GM13977 (cell line): ENCODE results near the gene TMEM238L.

Experiments
- DNase-seq: peaks from one replicate; pipeline ENCODE4 v3.0.0; 2012; ENCODE audit warnings: low spot score
- CTCF ChIP-seq: IDR thresholded peaks from 2 replicates; pipeline ENCODE4 v1.5.1; 2012; ENCODE audit warnings: mild to moderate bottlenecking, control low read depth; ENCODE audit not compliant: insufficient read depth; ENCODE audit errors: extremely low read depth, missing control alignments
- in situ Hi-C: fragments of 300-500 bp; cut with MboI; formaldehyde crosslinking; loops from one replicate; pipeline ENCODE4 v1.12.0; 2022; ENCODE audit warnings: low sequenced_read_pairs, low pct_unique_long_range_greater_than_20kb, mixed read lengths, inconsistent platforms; ENCODE audit not compliant: unreplicated experiment

Gene TMEM238L

GRCh38 chr17:10798910-10799309 lies 5.0 kb downstream of the TMEM238L start:
- DNase-seq = no peak
- TF ChIP-seq CTCF = no peak
- in situ Hi-C loops = no loop called here

GRCh38 chr17:10798332-10798749 lies 5.6 kb downstream of the TMEM238L start:
- in situ Hi-C loops = no loop called here
- DNase-seq = no peak
- no peak for TF ChIP-seq CTCF

- in situ Hi-C loops = no loop called here
- no peak for DNase-seq
- TF ChIP-seq CTCF = no peak
Measured at GRCh38 chr17:10797476-10798328, 6.2 kb downstream of the TMEM238L start.

DNA sequence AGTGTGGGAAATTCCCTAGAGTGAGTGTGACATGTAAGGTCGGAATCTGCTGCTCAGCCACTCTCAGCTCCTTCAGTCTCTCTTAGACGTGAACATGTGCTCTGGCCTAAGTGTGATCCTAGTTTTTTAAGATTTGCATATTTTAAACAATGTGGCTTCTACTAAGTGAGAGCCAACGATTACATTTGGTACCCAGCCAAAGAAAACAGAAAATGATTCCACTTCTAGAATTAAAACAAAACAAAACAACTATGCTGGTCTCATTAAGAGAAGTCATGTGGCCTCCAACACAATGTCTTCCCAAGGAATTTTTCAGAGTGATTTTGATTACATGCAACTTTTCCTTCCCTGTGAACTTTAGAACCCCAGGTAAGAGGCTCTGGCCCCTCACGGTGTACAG lies 10.1 kb downstream of the TMEM238L start:
- DNase-seq = no peak
- in situ Hi-C loops = no loop called here
- TF ChIP-seq CTCF = no peak

DNA sequence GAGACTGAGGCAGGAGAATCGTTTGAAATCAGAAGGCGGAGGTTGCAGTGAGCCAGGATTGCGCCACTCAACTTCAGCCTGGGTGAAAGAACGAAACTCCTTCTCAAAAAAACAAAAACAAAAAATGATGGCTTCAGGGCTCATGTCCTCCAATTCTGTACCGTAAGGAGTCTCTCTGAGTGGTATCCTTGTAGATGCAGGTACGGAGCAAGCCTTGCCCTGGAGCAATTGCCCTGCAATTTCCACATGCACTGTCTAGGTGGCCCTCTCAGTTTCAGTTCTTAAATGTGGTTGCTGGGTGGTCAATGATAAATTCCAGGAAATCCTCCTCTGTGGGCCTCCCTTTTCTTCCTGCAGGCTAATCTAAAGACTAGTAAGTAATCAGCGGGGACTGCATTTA lies 10.6 kb downstream of the TMEM238L start:
- in situ Hi-C loops = no loop called here
- DNase-seq = no peak
- no peak for TF ChIP-seq CTCF

DNA sequence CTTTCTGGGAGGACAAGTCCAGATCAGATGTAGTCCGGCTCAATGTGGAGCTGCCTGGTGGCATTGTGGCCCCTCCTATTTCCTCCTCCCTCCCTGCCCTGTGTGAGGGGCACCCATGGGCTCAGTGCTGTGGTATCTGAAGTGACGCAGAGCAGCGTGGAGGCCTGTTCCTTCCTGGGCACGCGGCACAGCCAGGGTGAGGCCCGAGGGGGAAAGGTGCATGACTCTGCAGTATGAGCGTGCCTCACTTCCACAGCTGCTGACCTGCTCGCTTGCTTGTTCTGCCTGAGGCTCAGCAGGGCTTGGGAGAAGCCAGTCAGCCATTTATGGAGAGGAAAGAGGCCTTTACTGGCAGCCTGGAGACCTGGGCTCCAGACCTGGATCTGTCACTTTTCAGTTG lies 11.7 kb downstream of the TMEM238L start:
- DNase-seq = no peak
- no peak for TF ChIP-seq CTCF
- in situ Hi-C loops = no loop called here
